ENCODE measurements around the gene SPP1.
"Not testable (repeated sequence)": the region's sequence is repeated elsewhere in the genome, so short reads cannot be mapped to it uniquely, and the experiment has no call there.

The SPP1 gene

DNA sequence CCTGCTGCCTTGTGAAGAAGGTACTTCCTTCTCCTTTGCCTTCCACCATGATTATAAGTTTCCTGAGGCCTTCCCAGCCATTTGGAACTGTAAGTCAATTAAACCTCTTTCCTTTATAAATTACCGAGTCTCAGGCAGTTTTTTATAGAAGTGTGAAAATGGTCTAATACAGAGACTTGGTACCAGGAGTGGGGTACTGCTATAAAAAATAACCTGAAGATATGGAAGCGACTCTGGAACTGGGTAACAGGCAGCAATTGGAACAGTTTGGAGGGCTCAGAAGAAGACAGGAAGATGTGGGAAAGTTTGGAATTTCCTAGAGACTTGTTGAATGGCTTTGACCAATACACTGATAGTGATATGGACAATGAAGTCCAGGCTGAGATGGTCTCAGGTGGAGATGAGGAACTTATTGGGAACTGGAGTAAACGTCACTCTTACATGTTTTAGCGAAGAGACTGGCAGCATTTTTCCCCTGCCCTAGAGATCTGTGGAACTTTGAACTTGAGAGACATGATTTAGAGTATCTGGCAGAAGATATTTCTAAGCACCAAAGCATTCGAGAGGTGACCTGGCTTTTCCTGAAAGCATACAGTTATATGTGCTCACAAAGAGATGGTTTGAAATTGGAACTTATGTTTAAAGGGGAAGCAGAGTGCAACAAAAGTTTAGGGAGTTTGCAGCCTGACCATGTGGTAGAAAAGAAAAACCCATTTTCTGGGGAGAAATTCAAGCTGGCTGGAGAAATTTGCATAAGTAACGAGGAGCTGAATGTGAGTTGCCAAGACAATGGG lies 50.6 kb downstream of the SPP1 start:
- not testable (repeated sequence) for DNase-seq (ENCODE audit: low read depth, low spot score)

DNA sequence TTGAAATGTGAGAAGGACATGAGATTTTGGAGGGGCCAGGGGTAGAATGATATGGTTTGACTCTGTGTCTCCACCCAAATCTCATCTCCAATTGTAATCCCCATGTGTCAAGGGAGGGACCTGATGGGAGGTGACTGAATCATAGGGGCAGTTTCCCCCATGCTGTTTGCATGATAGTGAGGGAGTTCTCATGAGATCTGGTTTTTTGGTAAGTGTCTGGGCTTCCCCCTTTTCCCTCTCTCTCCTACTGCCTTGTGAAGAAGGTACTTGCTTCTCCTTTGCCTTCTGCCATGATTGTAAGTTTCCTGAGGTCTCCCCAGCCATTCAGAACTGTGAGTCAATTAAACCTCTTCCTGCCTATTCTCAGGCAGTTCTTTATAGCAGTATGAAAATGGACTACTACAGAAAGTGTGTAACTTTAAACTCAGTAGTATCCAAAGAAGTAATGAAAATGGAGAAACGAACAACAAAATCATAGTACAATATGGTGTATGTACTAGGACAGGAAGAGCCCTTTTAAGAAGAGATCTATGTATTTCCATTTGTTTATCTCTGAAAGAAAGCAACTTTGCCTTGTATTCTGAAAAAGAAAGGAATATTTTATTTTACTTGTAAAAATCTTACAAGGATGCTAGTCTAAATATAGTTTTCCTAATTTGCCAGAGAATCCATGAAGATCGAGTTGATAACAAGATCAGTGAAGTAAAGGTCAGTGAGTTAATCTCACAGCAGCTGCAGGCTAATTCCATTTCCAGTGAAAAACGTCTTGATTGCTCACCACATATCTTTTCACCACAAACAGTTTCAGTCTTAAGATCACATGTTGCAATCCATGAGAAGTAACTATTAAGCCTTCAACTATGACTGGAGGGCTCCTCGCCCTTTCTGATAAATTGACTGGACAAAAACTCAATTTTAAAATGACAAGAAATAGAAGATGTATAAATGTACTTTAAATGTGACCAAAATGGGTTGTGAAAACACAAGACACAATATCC lies 52.4 kb downstream of the SPP1 start:
- no peak for DNase-seq (ENCODE audit: low read depth, low spot score)

DNA sequence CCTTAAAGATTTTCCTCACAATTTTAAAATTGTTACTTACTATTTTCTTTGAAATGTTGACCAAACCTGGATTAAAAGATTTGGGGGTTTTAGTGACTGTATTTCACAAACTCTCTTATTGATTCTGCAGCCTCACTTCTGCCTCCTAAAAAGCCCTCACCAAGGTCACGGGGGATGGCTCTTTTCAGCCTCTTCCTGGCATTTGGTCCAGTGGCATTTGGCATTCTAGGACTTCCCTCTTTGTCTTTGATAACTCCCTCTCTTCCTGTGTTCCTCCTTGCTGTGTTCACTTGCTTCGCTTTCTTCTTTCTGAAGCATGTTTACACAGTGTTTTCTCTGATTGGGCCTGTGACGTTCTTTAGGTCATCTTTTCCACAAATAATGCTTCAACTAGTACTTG lies 53.4 kb downstream of the SPP1 start:
- no peak for DNase-seq (ENCODE audit: low read depth, low spot score)

DNA sequence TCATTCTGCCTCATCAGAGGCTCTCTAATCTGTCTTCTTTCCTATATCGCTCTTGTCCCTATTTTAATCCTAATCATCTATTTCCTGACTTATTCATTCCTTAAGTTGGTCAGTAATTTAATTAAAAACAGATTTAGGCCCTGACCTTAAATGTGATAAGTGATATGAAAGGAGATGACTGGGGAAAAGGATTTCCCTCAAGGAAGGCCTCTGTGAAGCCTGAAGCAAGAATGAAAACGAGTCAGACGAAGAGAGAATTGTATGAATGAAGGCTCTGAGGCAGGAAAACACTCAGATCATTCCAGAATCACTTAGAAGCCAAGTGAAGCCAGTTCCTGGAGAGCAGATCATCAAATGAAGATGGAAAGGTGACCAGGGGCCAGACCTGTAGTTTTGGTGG lies 54.0 kb downstream of the SPP1 start:
- DNase-seq (ENCODE audit: low read depth, low spot score), result no peak

DNA sequence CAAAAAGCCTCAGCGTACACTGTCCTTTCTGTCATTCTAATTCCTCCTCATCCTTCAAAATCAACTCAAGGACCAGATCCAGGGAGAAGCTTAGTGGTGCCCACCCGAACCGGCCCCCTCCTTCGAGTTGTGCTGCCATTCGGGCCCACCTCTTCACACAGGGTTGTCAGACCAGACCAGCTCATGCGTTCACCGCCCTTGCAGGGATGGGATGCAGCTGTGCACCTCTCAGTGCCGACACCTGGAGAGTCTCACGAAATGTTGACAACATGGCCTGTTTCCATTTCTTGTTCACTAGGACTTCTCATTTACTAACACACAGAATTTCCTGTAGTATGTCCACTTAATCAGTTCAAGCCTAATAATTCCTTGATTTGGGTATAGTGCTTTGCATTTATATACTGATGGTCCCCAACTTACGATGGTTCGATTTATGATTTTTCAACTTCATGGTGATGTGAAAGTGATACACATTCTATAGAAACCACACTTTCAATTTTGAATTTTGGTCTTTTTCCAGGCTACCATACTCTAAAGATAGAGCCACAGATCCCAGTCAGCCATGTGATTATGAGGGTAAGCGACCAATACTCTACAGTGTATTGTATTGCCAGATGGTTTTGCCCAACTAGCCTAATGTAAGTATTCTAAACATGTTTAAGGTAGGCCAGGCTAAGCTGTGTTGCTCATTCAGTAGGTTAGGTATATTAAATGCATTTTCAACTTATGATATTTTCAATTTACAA lies 55.2 kb downstream of the SPP1 start:
- DNase-seq (ENCODE audit: low read depth, low spot score), result no peak

All from activated naive CD8-positive, alpha-beta T cell treated with anti-CD3 and anti-CD28 coated beads, Interleukin-2, amount 50 U/mL, for 16 hours (primary cell).